ENCODE results near the gene TCF12. TPM values are rescaled to one million over a fixed set of nuclear protein-coding genes. Genes with fewer than 3 reads are reported as not detected.

Gene TCF12
- polyA plus RNA-seq, 3 donors, result 15.8 to 52.5 (median 27.6) TPM

DNA sequence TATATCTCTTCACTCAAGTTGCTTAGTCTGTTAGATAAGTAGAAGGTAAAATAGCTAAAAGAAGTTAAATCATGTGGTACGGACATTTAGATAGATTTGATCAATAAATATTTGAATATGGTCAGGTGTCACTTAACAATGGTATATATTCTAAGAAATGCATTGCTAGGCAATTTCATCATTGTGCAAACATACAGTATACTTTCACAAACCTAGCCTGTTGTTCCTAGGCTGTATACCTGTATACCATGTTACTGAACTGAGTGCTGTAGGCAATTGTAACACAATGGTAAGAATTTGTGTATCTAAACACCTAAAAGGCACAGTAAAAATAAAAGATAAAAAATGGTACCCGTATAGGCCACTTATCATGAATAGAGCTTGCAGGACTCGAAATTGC, 345.1 kb downstream of the TCF12 start:
- Histone ChIP-seq H3K9me3 (replicated peaks in 1 of 2; ENCODE audit: control insufficient read depth in 1 of 2, insufficient read depth in 1 of 2, low read length in 2 of 2) (no peaks in the 10 kb centered on the region), H3K4me2 (replicated peaks; ENCODE audit: extremely low read depth, low read length, poor library complexity, severe bottlenecking) (no peak overlapping the region), H3K4me3 (replicated peaks in 1 of 3; ENCODE audit: low read depth in 2 of 3, low read length in 3 of 3) (no peak overlapping the region), H3K27ac (ENCODE audit: low read depth in 1 of 2, low read length in 2 of 2) (no peak overlapping the region), H3K36me3 (replicated peaks in 1 of 2; ENCODE audit: control insufficient read depth in 1 of 2, insufficient read depth in 2 of 2, low read length in 2 of 2) (peaks cover 40 to 57% of the 10 kb centered on the region in 2 donors), H3K9ac (ENCODE audit: insufficient read depth, low read length, poor library complexity, severe bottlenecking) (no peak overlapping the region), H2AFZ (ENCODE audit: insufficient read depth, low read depth, low read length, poor library complexity, severe bottlenecking) (no peak overlapping the region), H3K4me1 (ENCODE audit: control insufficient read depth in 1 of 2, insufficient read depth in 2 of 2, low read length in 2 of 2) (no peaks in the 10 kb centered on the region), H3K27me3 (ENCODE audit: control insufficient read depth in 2 of 2, insufficient read depth in 2 of 2, low read length in 2 of 2) (no peaks in the 10 kb centered on the region), H3K79me2 (ENCODE audit: insufficient read depth, low read length) (no peaks in the 10 kb centered on the region), H4K20me1 (ENCODE audit: insufficient read depth, low read length) (no peaks in the 10 kb centered on the region)
- WGBS (ENCODE audit: insufficient coverage), result no CpG with 5 or more reads among the region's 3 CpGs
- no peaks in the 10 kb centered on the region for H3K9me3 Mint-ChIP-seq
- peaks cover 39% of the 10 kb centered on the region in 2 donors for H3K36me3 Mint-ChIP-seq
- intact Hi-C loops (cut with micrococcal nuclease), result no loop called here
- TF ChIP-seq, protein P1, sequence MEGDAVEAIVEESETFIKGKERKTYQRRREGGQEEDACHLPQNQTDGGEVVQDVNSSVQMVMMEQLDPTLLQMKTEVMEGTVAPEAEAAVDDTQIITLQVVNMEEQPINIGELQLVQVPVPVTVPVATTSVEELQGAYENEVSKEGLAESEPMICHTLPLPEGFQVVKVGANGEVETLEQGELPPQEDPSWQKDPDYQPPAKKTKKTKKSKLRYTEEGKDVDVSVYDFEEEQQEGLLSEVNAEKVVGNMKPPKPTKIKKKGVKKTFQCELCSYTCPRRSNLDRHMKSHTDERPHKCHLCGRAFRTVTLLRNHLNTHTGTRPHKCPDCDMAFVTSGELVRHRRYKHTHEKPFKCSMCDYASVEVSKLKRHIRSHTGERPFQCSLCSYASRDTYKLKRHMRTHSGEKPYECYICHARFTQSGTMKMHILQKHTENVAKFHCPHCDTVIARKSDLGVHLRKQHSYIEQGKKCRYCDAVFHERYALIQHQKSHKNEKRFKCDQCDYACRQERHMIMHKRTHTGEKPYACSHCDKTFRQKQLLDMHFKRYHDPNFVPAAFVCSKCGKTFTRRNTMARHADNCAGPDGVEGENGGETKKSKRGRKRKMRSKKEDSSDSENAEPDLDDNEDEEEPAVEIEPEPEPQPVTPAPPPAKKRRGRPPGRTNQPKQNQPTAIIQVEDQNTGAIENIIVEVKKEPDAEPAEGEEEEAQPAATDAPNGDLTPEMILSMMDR (IDR thresholded peaks at IDR 0.05), result no peak
- H3K27me3 Mint-ChIP-seq (ENCODE audit: low read depth in 3 of 3), result no peaks in the 10 kb centered on the region
- DNase-seq, result no peak
- H3K27ac Mint-ChIP-seq, result no peak overlapping the region
- no peak overlapping the region for H3K4me3 Mint-ChIP-seq
- peaks cover 5% of the 10 kb centered on the region for H3K4me1 Mint-ChIP-seq

GRCh38 chr15:57272771-57273357, 354.4 kb downstream of the TCF12 start:
- H3K36me3 ChIP-seq (replicated peaks in 1 of 2; ENCODE audit: control insufficient read depth in 1 of 2, insufficient read depth in 2 of 2, low read length in 2 of 2), result peaks cover 32 to 63% of the 10 kb centered on the region in 2 donors
- TF ChIP-seq, protein P1 (IDR thresholded peaks at IDR 0.05), result no peak
- WGBS (ENCODE audit: insufficient coverage), result no CpG with 5 or more reads among the region's 9 CpGs

More at GRCh38 chr15:57272771-57273357, 354.4 kb downstream of the TCF12 start:
- no peak for DNase-seq
- no peaks in the 10 kb centered on the region for H3K9me3 ChIP-seq (replicated peaks in 1 of 2; ENCODE audit: control insufficient read depth in 1 of 2, insufficient read depth in 1 of 2, low read length in 2 of 2)
- Mint-ChIP-seq H3K27me3 (ENCODE audit: low read depth in 3 of 3) (no peaks in the 10 kb centered on the region), H3K27ac (peak overlapping the region in 1 of 7 donors; percentile 1), H3K9me3 (peaks cover 0 to 5% (median 0%) of the 10 kb centered on the region in 7 donors), H3K36me3 (peaks cover 73 to 77% of the 10 kb centered on the region in 2 donors), H3K4me1 (peaks cover 10% of the 10 kb centered on the region), H3K4me3 (no peak overlapping the region)
- no peaks in the 10 kb centered on the region for H3K27me3 ChIP-seq (ENCODE audit: control insufficient read depth in 2 of 2, insufficient read depth in 2 of 2, low read length in 2 of 2)
- intact Hi-C loops (cut with micrococcal nuclease), result no loop called here
- H2AFZ ChIP-seq (ENCODE audit: insufficient read depth, low read depth, low read length, poor library complexity, severe bottlenecking), result no peak overlapping the region
- H3K4me1 ChIP-seq (ENCODE audit: control insufficient read depth in 1 of 2, insufficient read depth in 2 of 2, low read length in 2 of 2), result no peaks in the 10 kb centered on the region
- no peaks in the 10 kb centered on the region for H4K20me1 ChIP-seq (ENCODE audit: insufficient read depth, low read length)
- H3K4me3 ChIP-seq (replicated peaks in 1 of 3; ENCODE audit: low read depth in 2 of 3, low read length in 3 of 3), result no peak overlapping the region
- no peak overlapping the region for H3K9ac ChIP-seq (ENCODE audit: insufficient read depth, low read length, poor library complexity, severe bottlenecking)
- no peaks in the 10 kb centered on the region for H3K79me2 ChIP-seq (ENCODE audit: insufficient read depth, low read length)
- H3K27ac ChIP-seq (ENCODE audit: low read depth in 1 of 2, low read length in 2 of 2), result no peak overlapping the region
- no peak overlapping the region for H3K4me2 ChIP-seq (replicated peaks; ENCODE audit: extremely low read depth, low read length, poor library complexity, severe bottlenecking)

Measured in CD14-positive monocyte (primary cell).